GM06990 (cell line): Measurements from ENCODE around the gene KRTAP19-2.

Experiments used
- DNase-seq: peaks from one replicate; pipeline ENCODE4 v3.0.0-alpha.2; 2011; ENCODE audit not compliant: insufficient read length; ENCODE audit errors: extremely low read depth
- H3K27me3 ChIP-seq: replicated peaks from 2 replicates; pipeline ENCODE4 v1.6.0; 2011; ENCODE audit warnings: low read length; ENCODE audit not compliant: control insufficient read depth, insufficient read depth
- H3K36me3 ChIP-seq: 2 replicates; pipeline ENCODE4 v1.5.1; 2011; ENCODE audit warnings: low read length; ENCODE audit not compliant: control insufficient read depth, insufficient read depth
- H3K4me3 ChIP-seq: replicated peaks from 2 replicates; pipeline ENCODE4 v1.5.1; 2011; ENCODE audit warnings: low read depth, mild to moderate bottlenecking, control low read depth, low read length
- TF ChIP-seq, protein P1 (sequence below): IDR thresholded peaks from 2 replicates; pipeline ENCODE4 v1.5.1; 2011; ENCODE audit warnings: low read length, control low read depth, mild to moderate bottlenecking, inconsistent platforms; ENCODE audit not compliant: insufficient read depth, poor library complexity, severe bottlenecking

Gene KRTAP19-2

DNA sequence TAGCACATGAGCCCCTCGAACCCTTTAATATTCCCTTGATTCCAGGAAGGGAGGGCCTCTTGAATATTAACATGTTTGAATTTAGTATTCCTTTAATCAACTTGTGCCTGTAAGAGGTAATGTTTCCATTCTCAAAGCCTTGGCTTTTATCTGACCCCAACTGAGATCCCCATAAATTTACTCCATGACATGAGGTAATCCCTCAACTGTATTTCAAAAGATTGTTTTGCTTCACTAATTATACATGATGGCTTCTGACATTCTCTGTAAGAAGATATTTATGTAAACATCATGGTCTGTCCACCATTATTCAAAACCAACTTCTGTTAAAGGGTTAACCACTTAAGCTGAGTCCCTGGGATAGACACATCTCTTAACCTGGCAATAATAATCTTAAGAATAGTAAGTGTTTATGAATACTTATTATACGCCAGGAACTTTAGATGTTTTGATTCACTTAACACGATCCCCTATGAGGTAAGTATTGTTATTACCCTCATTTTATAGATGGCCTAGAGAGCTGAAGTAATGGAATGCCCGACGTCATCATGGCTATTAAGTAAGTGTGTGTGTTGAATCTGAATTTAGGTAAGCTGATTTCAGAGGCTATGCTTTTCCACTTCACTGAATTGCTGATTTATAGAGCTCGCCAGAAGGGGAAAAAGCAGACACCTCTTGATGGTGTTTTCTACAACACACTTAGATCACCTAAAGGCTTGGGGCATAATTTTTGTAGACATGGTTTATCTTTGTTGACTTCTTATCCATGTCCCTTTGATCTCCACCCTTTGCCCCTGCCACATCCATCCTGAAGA lies 18.1 kb downstream of the KRTAP19-2 start:
- TF ChIP-seq, protein P1, sequence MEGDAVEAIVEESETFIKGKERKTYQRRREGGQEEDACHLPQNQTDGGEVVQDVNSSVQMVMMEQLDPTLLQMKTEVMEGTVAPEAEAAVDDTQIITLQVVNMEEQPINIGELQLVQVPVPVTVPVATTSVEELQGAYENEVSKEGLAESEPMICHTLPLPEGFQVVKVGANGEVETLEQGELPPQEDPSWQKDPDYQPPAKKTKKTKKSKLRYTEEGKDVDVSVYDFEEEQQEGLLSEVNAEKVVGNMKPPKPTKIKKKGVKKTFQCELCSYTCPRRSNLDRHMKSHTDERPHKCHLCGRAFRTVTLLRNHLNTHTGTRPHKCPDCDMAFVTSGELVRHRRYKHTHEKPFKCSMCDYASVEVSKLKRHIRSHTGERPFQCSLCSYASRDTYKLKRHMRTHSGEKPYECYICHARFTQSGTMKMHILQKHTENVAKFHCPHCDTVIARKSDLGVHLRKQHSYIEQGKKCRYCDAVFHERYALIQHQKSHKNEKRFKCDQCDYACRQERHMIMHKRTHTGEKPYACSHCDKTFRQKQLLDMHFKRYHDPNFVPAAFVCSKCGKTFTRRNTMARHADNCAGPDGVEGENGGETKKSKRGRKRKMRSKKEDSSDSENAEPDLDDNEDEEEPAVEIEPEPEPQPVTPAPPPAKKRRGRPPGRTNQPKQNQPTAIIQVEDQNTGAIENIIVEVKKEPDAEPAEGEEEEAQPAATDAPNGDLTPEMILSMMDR: no peak
- H3K27me3 ChIP-seq: no peaks in the 10 kb centered on the region
- no peaks in the 10 kb centered on the region for H3K36me3 ChIP-seq
- no peak overlapping the region for H3K4me3 ChIP-seq
- no peak for DNase-seq

DNA sequence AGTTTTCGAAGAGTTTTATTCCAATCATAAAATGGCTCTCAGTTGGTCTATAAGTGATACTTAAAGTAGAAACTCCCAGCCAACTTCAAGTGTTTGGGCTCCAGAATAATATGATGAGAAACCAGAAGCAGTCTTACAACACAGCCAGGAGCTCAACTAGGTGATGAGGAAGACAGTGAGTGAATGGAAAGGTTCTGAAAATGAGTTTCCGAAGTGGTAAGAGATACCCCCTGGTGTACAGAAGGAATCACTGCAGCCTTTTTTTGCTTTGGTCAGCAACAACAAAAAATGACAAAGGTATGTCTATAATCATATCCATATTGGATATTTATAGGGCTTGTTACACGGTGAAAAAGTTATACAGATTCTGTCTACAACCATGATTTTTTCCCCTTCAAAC lies 23.5 kb downstream of the KRTAP19-2 start:
- Histone ChIP-seq H3K36me3 (no peaks in the 10 kb centered on the region), H3K4me3 (no peak overlapping the region), H3K27me3 (no peaks in the 10 kb centered on the region)
- no peak for DNase-seq
- TF ChIP-seq, protein P1: no peak

DNA sequence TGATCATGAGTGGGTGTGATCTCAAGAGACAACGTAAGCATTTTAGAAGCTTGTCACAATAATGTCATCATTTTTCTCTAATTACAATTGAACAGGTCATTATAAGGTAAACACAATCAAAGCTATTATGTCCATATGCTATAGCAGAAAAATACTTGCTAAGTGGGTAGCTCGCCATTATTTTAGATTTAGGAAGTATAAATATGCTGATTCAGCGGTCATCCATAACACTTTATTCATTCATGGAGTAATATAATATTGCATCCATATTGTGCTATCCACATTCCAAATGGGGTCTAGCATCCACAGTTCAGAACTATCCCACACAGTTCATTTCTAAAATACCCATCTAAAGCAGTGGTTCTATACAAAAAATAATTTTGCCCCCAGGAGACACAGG lies 38.7 kb downstream of the KRTAP19-2 start:
- H3K36me3 ChIP-seq: no peaks in the 10 kb centered on the region
- H3K27me3 ChIP-seq: no peaks in the 10 kb centered on the region
- TF ChIP-seq, protein P1: no peak
- DNase-seq: no peak
- H3K4me3 ChIP-seq: no peak overlapping the region

DNA sequence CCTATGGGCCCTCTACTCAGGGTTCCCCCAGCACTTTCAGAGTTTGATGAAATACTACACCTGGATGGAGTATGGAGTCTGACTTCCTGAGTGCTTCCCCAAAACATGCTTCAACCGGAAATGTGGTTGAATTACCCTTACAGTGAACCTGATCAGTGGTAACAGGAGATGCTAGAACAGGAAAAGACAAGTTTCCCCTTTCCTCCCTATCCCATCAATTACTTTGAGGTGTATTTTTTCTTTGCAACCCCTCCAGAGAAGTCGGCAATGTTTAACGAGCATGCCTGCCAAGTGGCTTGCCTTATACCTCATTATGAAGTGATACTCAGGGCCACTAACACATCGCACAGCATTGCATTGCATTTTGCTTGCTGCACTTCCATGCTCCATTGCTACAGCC lies 40.2 kb downstream of the KRTAP19-2 start:
- no peak for DNase-seq
- H3K36me3 ChIP-seq: no peaks in the 10 kb centered on the region
- H3K4me3 ChIP-seq: no peak overlapping the region
- H3K27me3 ChIP-seq: no peaks in the 10 kb centered on the region
- TF ChIP-seq, protein P1: no peak

DNA sequence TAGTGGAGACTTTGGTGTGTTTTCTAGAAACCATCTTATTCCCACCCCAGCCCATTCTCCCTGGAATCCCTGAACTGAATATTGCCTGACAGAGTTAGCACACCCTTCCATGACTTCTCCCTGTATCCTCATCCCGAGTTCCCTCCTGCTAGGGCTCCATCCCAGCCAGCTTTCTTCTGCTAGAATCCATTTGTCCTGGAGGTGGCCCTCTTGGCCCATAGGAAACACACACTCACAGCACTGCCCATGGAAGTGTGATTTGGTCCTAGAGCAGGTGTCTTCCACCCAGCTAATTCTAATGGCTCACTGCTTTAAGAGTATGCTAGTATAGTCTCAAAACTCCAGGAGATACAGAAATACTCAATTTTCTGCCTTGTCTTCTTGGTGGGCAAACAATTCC lies 43.0 kb downstream of the KRTAP19-2 start:
- TF ChIP-seq, protein P1: no peak
- H3K27me3 ChIP-seq: no peaks in the 10 kb centered on the region
- no peak for DNase-seq
- no peak overlapping the region for H3K4me3 ChIP-seq
- H3K36me3 ChIP-seq: no peaks in the 10 kb centered on the region
